GM12892 (cell line): ENCODE measurements around the gene SLC25A13.

Source experiments
- POLR2A ChIP-seq: IDR thresholded peaks from 2 replicates; pipeline ENCODE4 v1.6.1; 2011; ENCODE audit warnings: low read depth, low read length, control low read depth
- POLR2AphosphoS5 ChIP-seq: IDR thresholded peaks from 2 replicates; pipeline ENCODE4 v1.6.1; 2011; ENCODE audit warnings: low read depth, low read length, control low read depth

DNA sequence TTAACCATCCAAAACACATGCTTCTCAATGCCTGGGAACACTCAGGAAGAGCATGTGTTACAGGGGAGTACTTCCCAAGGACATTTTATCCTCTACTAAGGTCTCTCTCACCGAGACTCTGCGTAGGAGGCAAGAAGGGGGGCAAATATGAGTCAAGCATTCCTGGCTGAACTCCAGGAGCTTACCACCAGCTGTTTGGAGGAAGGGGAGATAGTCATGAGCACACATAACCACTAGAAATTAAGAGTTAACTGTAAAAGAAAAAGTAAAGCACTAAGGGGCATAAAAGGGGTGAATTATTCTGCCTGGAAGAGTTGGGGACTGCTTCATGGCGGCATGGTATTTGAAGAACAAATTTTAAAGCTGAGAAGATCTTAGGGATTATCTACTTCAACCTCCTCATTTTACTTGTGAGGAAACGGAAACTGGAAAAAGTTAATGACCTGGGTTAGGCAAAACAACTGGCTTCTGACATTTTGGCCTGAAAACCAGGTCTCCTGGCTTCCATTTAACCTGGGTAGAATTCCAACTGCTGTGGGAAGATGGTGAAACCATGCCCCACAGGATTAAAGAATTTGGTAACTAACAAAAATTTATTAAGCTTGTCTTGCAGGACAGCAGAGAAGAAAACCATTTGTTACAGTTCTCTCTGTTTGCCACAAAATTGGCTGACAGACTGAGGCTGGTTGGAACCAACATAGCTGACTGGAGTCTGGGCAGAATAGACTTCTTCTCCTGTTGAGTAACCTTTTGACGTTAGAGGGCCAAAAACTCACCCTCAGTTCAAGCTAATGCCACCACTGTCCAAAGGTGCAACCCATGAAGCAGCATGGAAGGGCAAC is 85.5 kb downstream of the SLC25A13 start:
- TF ChIP-seq POLR2A (no peak), POLR2AphosphoS5 (no peak)
